Gastroesophageal sphincter (tissue), 4 donors: ENCODE results near the gene CCDC177. TPM values are rescaled to one million over a fixed set of nuclear protein-coding genes. Genes with fewer than 3 reads are reported as not detected.

ENCODE experiments used
- ATAC-seq: fragments of 150-250 bp; one replicate; pipeline ENCODE4 v1.9.1; 2016; ENCODE audit warnings: mild to moderate bottlenecking, moderate library complexity
- H3K27ac ChIP-seq, 4 donors: fragments of 200-600 bp; sonication (generic) in 3 of 4; 1 replicate in 3 of 4; 2 replicates in 1 of 4; pipeline ENCODE4 v1.5.1; 2016 to 2019
- H3K27me3 ChIP-seq: fragments of 200-600 bp; sonication (generic); one replicate; pipeline ENCODE4 v1.5.1; 2019
- H3K36me3 ChIP-seq, 2 donors: fragments of 200-600 bp; sonication (generic); one replicate each; pipeline ENCODE4 v1.5.1; 2019; ENCODE audit warnings: control low read depth in 1 of 2
- H3K4me1 ChIP-seq, 3 donors: fragments of 200-600 bp; sonication (generic); 1 replicate in 2 of 3; 2 replicates in 1 of 3; pipeline ENCODE4 v1.5.1; 2016 to 2019; ENCODE audit warnings: control low read depth in 2 of 3
- H3K4me3 ChIP-seq, 2 donors: fragments of 200-600 bp; sonication (generic); one replicate each; pipeline ENCODE4 v1.5.1; 2019; ENCODE audit warnings: mild to moderate bottlenecking in 1 of 2, moderate library complexity in 1 of 2
- H3K9me3 ChIP-seq, 3 donors: fragments of 200-600 bp; sonication (generic); one replicate each; pipeline ENCODE4 v1.5.1; 2017 to 2019; ENCODE audit warnings: control low read depth in 2 of 3
- CTCF ChIP-seq, 4 experiments: fragments of 200-600 bp in 2 of 4; fragments of 450-650 bp in 2 of 4; sonication (generic) in 1 of 4; IDR thresholded peaks; one replicate each; pipeline ENCODE4 v1.5.1; 2017 to 2019; ENCODE audit warnings: antibody characterized with exemption in 4 of 4, mild to moderate bottlenecking in 2 of 4, moderate library complexity in 2 of 4
- EP300 ChIP-seq: sonication (generic); formaldehyde crosslinking; IDR thresholded peaks from one replicate; pipeline ENCODE4 v1.6.1; 2017; ENCODE audit warnings: antibody characterized with exemption, mild to moderate bottlenecking
- POLR2A ChIP-seq, 2 donors: fragments of 450-650 bp; IDR thresholded peaks; one replicate each; pipeline ENCODE4 v1.6.1; 2017; ENCODE audit warnings: antibody characterized with exemption in 2 of 2, mild to moderate bottlenecking in 2 of 2, moderate library complexity in 1 of 2
- POLR2AphosphoS5 ChIP-seq: sonication (generic); formaldehyde crosslinking; IDR thresholded peaks from one replicate; pipeline ENCODE4 v1.6.1; 2017; ENCODE audit warnings: antibody characterized with exemption
- WGBS, 2 donors: methylation state at CpG; one replicate each; pipeline ENCODE4 v1.1.5; 2018; ENCODE audit warnings: low coverage in 1 of 2; 5-methylcytosine and 5-hydroxymethylcytosine counted together
- total RNA-seq, 4 donors: library from RNA; depleted of rRNA; stranded (reverse); fragments of >200 nt; gene quantifications; one replicate each; pipeline ENCODE4 v1.1.0, GENCODE V29; 2016

CCDC177 gene
- total RNA-seq, 4 donors from 2014 or later: not detected

GRCh38 chr14:69582829-69583228, 8.2 kb upstream of the CCDC177 start:
- WGBS, 2 donors: 84 to 97% methylated on average over 4 of the region's 4 CpGs
- Histone ChIP-seq H3K9me3 (no peaks in the 10 kb centered on the region), H3K36me3 (no peaks in the 10 kb centered on the region), H3K4me3 (no peak overlapping the region), H3K27me3 (no peaks in the 10 kb centered on the region), H3K4me1 (peaks cover 0 to 7% (median 0%) of the 10 kb centered on the region in 3 donors), H3K27ac (no peak overlapping the region)
- TF ChIP-seq EP300: no peak
- no peak for TF ChIP-seq POLR2A (IDR thresholded peaks at IDR 0.05)
- no peak for TF ChIP-seq CTCF (IDR thresholded peaks at IDR 0.05)
- TF ChIP-seq POLR2AphosphoS5: no peak
- ATAC-seq: no peak

- 89 to 100% methylated on average over 1 of the region's 1 CpG for WGBS, 2 donors
These were observed 7.5 kb upstream of the CCDC177 start for GRCh38 chr14:69582212-69582611.

DNA sequence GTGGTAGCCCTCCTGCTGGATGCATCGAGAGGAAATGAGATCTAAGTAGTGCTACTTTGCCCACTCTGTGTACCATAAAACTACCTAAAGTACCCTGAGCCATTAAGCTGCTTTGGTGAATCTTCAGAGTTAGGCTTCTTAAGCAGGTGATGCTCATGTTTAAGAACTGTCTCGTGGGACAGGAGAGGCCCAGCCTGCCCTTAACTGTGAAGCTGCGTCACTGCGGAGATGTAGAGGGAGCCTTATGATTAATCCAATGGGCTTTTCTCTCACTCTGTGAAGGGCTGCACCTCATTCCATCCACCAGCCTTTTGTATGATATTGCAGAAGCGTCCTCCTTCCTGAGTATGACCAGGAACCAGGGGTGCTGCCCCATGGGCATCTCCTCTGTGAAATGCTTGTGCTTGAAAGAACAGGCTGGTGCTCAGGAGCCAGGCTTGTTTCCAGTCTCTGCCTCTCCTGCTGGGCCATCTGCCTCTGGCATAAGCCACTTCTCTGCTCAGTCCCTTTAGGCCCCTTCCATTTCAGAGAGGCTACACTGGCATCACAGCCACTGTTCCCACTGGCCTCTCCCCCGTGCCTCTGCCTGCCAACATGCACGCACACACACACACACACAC, 6.8 kb upstream of the CCDC177 start:
- Histone ChIP-seq H3K36me3 (no peaks in the 10 kb centered on the region), H3K4me1 (peaks cover 0 to 7% (median 0%) of the 10 kb centered on the region in 3 donors), H3K9me3 (no peaks in the 10 kb centered on the region), H3K27me3 (peaks cover 11% of the 10 kb centered on the region), H3K27ac (no peak overlapping the region), H3K4me3 (no peak overlapping the region)
- ATAC-seq: no peak
- TF ChIP-seq POLR2A (IDR thresholded peaks at IDR 0.05) (no peak), EP300 (no peak), CTCF (IDR thresholded peaks at IDR 0.05) (no peak), POLR2AphosphoS5 (no peak)
- WGBS, 2 donors: 50 to 77% methylated on average over 1 to 6 of the region's 7 CpGs

More at GRCh38 chr14:69582212-69582611, 7.5 kb upstream of the CCDC177 start:
- Histone ChIP-seq H3K27me3 (peaks cover 3% of the 10 kb centered on the region), H3K4me1 (peaks cover 0 to 7% (median 0%) of the 10 kb centered on the region in 3 donors), H3K4me3 (no peak overlapping the region), H3K27ac (no peak overlapping the region), H3K36me3 (no peaks in the 10 kb centered on the region), H3K9me3 (no peaks in the 10 kb centered on the region)
- ATAC-seq: no peak
- TF ChIP-seq POLR2A (IDR thresholded peaks at IDR 0.05) (no peak), EP300 (no peak), CTCF (IDR thresholded peaks at IDR 0.05) (no peak), POLR2AphosphoS5 (no peak)

DNA sequence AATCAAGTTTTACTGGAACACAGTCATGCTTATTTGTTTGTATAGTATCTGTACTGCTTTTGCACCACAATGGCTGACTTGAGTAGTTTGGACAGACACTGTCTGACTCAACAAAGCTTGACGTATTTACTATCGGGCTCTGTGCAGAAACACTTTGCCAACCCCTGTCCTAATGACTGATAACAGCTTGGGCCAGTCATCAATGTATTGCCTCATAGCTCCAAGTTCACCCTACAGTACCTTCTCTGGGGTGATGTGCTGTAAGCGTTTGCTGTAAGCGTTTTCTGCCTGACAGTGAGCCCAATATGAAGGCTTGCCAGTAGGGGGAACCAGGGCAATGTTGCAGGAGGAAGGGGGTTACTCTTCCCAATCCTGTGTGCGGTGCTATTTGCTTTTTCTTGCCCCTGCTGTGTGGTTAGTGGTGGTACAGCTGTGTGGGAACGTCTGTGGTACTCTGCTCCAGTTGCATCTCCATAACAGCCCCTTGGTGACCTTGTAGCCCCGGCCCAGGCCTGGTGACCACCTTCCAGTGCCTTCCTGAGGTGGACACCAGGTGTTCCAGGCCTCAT, 5.4 kb upstream of the CCDC177 start:
- Histone ChIP-seq H3K4me3 (no peak overlapping the region), H3K27ac (no peak overlapping the region), H3K36me3 (no peaks in the 10 kb centered on the region), H3K9me3 (no peaks in the 10 kb centered on the region), H3K4me1 (peaks cover 0 to 5% (median 0%) of the 10 kb centered on the region in 3 donors), H3K27me3 (peaks cover 25% of the 10 kb centered on the region)
- peak; percentile 87 for ATAC-seq
- TF ChIP-seq POLR2AphosphoS5 (peak; percentile 50), CTCF (IDR thresholded peaks at IDR 0.05) (peak in 1 of 4 experiments; percentile 20), POLR2A (IDR thresholded peaks at IDR 0.05) (no peak)
- 24 to 34% methylated on average over 4 to 6 of the region's 7 CpGs for WGBS, 2 donors

DNA sequence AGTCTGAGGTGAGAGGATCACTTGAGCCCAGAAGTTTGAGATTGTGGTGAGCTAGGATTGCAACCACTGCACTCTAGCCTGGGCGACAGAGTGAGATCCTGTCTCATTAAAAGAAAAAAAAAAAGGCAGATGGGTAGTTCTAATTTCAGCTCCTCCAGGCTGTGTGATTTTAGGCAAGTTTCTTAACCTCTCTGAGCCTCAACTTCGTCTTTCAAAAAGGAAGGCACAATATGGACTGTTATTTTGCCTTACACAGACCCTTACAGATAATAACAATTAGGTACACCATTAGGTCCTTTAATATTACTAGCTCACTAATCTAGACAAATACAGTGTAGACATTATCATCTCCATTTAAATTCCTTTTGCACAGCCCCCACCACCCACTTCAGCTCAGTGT, 4.8 kb upstream of the CCDC177 start:
- no peak overlapping the region for H3K4me3 ChIP-seq
- H3K36me3 ChIP-seq: no peaks in the 10 kb centered on the region
- H3K4me1 ChIP-seq: peaks cover 0 to 7% (median 1%) of the 10 kb centered on the region in 3 donors
- H3K9me3 ChIP-seq: no peaks in the 10 kb centered on the region
- TF ChIP-seq EP300 (no peak), CTCF (IDR thresholded peaks at IDR 0.05) (no peak), POLR2A (IDR thresholded peaks at IDR 0.05) (no peak), POLR2AphosphoS5 (no peak)
- no peak overlapping the region for H3K27ac ChIP-seq
- ATAC-seq: no peak
- H3K27me3 ChIP-seq: peaks cover 31% of the 10 kb centered on the region
- 78 to 88% methylated on average over 2 of the region's 2 CpGs for WGBS, 2 donors
